NCI-H2107 (cell line): Measurements from ENCODE around the gene ATP5ME.
"Not testable (repeated sequence)": the region's sequence is repeated elsewhere in the genome, so short reads cannot be mapped to it uniquely, and the experiment has no call there.

ENCODE experiments used
- DNase-seq: peaks from one replicate; lab custom pipeline; 2025; lab: John Stamatoyannopoulos, UW

Gene ATP5ME

DNA sequence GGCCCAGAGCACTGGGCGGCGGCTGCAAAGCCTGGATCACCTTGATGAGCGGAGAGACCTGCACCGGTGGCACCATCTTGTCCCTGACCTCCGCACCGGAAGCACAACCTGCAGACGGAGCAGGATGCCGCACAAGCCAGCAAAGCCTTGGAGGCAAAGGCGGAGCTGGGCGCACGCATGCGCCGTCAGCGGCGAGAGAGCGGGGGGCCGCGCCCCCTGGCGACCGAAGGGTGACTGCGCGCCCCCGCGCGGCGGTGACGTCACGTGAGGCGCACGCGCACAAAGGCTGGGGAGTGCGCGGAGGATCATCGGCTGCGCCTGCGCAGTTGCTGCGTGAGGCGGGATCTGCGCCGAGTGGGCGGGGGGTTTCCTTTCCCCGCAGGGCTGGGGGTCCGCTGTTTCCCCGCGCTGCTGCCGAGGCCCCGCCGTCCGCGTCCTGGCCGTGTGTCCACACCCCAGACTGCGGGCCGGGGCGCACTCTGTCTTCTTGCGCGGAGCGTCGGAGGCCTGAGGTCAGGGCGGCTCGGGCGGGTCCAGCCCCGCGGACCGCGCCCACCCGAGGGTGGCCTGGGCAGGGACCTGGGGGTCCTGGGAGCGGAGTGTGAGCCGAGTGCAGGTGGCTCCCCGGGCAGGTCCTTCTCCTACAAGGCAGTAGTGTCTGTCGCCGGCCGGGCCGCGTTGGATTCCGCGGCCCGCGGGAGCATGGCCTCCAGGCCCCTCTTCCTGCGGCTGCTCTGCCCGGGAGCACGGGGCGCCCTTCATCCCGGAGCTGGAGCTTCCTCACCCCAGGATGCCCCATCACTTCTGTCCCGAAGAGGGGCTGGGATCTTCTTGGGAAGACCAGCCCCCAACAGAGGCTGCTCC lies at the start of gene ATP5ME, which contains the start of gene MYL5:
TSS of gene ATP5ME (minus strand) at position 105 of the 864 bp plus-strand sequence. CDS start at position 76, 29 bp downstream.
TSS of gene MYL5 (plus strand) at position 371 of the 864 bp plus-strand sequence. CDS start 3,485 bp downstream, outside the sequence.
- peak; percentile 83 for DNase-seq

DNA sequence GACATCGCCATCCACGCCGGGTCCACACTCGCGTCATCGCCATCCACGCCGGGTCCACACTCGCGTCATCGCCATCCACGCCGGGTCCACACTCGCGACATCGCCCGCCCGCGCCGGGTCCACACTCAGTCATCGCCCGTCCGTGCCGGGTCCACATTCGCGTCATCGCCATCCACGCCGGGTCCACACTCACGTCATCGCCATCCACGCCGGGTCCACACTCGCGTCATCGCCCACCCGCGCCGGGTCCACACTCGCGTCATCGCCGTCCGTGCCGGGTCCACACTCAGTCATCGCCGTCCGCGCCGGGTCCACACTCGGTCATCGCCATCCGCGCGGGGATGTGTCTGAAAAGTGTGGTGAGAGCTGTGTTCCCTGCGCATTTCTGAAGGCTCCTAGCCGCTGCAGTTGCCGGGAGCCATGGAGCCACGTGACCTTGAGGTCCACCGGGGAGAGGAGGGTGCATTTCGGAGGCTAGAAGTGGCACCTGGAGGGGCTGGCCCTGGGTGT lies 48.8 kb upstream of the ATP5ME start:
- DNase-seq: no peak

DNA sequence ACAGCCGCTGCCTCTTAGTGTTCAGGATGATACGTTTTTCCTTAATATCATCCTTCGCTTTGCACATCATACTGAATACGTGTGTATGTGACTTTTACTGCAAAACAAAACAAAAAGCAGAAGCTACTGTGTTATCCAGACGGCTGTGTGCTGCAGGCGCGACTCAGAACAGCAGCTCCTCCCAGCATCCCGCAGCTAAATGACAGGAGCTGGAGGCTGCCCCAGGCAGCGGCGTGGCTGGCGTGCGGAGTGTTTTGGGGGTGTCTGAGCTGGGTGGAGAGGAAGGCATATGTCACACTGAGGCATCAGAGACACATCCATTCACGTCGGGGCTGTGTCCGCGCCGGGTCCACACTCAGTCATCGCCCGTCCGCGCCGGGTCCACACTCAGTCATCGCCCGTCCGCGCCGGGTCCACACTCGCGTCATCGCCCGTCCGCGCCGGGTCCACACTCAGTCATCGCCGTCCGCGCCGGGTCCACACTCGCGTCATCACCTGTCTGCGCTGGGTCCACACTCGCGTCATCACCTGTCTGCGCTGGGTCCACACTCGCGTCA lies 48.2 kb upstream of the ATP5ME start:
- no peak for DNase-seq

DNA sequence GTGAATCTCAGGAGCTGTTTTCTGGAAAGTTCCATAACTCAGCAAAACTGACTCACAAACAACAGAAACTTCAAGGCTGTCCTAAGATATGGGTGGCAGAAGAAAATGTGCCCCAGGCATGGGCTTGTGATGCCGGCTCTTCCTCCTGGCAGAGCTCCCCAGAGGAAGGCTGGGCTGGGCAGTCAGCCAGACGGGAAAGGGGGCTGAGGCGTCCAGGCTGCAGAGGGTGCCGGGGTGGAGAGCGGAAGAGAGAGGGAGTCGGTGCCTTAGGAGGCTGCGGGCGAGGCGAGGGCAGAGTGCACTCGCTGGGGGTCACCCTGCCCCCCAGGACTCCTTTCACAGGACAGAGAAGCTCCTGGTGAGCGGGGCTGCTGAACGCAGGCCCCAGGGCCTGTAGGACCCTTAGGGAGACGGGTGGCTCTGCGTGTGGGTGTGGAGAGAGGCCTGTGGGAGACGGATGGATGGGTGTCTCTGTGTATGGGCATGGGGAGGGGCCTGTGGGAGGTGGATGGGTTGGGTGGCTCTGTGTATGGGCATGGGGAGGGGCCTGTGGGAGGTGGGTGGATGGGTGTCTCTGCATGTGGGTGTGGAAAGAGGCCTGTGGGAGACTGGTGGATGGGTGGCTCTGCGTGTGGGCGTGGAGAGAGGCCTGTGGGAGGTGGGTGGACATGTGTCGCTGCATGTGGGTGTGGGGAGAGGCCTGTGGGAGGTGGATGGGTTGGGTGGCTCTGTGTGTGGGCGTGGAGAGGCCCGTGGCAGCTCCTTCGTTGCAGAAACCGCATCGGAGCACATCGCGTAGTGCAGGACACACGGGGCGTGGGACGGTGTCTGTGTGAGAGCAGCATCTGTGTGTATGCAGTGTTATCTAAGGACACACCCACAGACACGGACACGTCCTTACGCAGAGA lies 47.4 kb upstream of the ATP5ME start:
- DNase-seq: no peak

DNA sequence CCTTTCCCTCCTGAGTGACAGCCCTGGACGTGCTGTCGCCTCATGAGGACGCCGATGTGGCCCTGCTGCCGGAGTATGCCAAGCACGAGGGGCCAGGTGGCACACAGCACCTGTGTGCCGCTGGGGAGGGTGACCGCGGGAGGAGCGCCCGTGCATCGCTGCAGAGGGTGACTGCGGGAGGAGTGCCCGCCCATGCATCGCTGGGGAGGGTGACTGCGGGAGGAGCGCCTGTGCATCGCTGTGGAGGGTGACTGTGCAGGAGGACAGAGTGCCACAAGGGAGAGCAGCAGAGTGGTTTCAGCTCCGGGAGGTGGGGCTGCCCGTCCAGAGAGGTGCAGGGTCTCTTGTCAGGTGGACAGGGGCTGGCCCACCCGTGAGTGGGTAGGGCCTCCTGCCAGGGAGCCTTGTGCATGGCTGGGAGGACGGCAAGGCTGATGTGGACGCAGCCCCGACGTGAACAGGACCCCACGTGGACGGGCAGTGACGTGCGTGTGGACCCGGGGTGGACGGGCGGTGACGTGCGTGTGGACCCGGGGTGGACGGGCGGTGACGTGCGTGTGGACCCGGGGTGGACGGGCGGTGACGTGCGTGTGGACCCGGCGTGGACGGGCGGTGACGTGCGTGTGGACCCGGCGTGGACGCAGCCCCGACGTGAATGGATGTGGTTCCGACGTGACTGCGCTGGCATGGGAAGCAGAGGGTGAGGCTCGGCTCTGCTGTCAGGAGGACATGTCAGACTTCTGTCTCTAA lies 46.2 kb upstream of the ATP5ME start:
- no peak for DNase-seq

DNA sequence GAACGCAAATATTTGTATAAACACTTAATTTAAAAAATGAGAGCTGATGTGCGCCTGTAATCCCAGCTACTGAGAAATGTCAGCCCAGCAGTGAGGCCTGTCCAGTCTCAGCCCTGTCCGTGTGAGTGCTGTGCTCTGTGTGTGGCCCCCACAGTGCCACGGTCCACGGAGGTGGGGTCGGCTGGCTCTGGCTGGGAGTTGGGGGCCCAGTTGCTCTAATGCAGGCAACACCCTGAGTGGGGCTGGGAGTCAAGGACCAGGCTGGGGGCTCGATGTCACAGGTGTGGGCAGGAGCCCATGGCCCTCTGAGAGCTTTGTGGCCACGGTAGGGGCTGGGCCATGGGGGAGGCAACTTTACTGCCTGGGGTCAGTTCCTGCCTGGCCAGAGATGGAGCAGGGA lies 44.4 kb upstream of the ATP5ME start:
- DNase-seq: no peak

DNA sequence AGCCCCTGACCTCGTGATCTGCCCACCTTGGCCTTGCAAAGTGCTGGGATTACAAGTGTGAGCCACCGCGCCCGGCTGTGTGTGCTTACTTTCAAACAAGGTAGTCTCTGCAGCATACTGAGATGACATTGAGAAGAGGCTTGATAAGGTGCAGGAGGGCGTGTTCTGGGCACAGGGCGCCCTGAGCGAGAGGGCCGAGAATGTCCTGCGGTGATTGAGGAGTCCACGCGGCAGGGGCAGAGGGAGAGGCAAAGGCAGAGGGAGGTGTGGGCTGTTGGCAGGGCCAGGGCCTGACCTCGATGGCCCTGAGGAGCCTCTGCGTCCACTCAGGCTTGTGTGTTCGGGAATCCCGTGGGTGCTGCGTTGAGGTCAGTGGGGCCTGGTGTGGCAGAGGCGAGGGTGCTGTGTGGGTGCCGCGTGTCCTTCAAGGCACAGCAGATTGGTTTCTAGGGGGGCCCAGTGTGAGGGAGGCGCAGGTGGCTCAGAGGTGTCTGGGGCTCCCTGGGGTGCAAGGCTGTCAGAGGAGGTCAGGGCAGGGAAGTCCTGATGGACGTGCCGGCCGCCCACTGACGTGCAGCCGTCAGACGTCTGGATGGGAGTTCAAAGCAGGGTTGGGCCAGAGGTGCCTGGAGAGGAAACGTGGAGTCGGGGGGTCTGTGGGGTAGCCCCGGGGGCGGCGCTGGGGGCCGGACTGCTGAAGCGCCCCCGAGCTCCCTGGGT lies 43.7 kb upstream of the ATP5ME start:
- no peak for DNase-seq

DNA sequence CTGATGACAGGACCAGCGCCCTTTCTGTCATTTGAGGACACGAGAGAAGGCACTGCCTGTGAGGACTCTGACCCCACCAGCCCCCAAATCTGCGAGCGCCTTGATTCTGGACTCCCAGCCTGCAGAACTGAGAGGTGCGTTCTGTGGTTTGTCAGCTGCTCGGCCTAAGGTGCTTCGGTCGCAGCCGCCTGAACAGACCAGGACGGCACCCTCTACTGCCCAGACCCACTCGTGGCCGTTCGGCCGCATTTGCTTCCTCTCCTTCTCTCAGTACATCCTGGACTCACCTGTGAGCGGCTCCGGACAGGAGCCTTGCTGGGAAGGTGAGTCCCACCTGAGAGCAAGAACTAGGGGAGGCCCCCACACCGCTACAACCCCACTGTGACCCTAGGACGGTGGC lies 40.0 kb upstream of the ATP5ME start:
- no peak for DNase-seq

GRCh38 chr4:712916-713632 lies 39.0 kb upstream of the ATP5ME start:
- no peak for DNase-seq

- DNase-seq: no peak
These were observed 38.0 kb upstream of the ATP5ME start for GRCh38 chr4:712093-712492.

GRCh38 chr4:710916-711315 lies 36.8 kb upstream of the ATP5ME start:
- DNase-seq: no peak

DNA sequence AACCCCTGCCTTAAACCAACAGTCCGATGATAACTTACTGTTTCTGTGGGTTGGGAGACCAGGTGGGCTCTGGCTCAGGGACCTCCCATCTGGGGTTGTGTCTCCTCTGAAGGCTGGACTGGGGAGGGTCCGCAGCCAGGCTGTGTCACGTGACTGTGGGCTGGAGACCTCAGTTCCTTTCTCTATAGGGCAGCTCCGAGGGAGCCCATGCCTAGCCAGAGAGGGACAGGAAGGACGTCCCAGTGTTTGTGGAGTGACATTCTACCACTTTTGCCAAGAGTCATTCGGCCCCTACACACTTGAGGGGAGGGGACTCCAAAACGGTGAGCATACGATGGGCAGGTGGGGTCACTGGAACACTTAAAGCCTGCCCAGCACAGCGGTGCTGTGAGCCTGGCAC lies 36.0 kb upstream of the ATP5ME start:
- no peak for DNase-seq

DNA sequence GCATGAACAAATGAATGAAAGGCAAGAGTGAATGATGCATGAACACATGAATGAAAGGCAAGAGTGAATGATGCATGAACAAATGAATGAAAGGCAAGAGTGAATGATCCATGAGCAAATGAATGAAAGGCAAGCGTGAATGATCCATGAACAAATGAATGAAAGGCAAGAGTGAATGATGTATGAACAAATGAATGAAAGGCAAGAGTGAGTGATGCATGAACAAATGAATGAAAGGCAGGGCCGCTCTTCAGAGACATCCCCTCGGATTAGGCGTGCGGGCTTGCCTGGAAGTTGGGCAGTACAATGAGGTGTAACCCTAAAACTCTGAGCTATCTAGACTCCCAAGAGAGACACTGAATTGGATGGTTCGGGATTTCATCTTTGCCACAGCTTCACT lies 35.3 kb upstream of the ATP5ME start:
- no peak for DNase-seq

GRCh38 chr4:708631-708933 lies 34.5 kb upstream of the ATP5ME start:
- no peak for DNase-seq

DNA sequence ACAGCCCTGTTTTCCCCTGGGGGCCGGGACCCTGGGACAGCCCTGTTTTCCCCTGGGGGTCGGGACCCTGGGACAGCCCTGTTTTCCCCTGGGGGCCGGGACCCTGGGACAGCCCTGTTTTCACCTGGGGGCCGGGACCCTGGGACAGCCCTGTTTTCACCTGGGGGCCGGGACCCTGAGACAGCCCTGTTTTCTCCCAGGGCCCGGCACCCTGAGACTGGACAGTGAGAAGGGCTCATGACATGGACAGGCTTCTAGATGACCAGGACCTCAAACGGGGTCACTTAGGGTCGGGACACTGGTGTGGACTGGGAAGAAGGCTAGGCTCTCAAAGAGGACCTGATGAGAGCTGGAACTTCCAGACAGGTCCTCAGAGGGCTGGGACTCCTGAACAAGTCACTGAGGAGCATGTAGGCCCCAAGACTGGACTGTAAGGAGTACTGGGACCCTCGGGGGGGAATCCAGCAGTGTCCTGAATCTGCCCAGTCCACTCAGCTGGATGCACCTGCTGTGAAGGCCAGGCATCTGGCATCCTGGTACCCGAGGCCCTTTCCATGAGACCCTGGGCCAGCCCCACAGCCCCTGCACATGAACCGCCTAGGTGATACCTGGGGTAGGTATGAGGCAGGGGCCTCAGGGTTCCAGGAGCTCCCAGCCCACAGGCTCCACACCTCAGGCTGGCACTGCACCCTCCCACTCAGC lies 34.0 kb upstream of the ATP5ME start:
- no peak for DNase-seq

GRCh38 chr4:706834-707598 lies 32.9 kb upstream of the ATP5ME start:
- DNase-seq: no peak

DNA sequence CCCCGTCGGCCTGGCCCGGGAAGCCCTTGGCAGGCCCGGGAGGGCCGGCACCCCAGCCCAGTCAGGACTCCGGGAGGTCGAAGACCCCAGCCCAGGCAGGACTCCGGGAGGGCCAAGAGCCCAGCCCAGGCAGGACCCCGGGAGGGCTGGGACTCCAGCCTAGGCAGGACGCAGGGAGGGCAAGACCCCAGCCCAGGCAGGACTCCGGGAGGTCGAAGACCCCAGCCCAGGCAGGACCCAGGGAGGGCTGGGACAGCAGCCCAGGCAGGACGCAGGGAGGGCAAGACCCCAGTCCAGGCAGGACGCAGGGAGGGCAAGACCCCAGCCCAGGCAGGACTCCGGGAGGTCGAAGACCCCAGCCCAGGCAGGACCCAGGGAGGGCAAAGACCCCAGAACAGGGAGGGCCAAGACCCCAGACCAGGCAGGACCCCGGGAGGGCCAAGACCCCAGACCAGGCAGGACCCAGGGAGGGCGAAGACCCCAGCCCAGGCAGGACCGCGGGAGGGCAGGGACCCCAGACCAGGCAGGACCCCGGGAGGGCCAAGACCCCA lies 32.1 kb upstream of the ATP5ME start:
- DNase-seq: not testable (repeated sequence)

DNA sequence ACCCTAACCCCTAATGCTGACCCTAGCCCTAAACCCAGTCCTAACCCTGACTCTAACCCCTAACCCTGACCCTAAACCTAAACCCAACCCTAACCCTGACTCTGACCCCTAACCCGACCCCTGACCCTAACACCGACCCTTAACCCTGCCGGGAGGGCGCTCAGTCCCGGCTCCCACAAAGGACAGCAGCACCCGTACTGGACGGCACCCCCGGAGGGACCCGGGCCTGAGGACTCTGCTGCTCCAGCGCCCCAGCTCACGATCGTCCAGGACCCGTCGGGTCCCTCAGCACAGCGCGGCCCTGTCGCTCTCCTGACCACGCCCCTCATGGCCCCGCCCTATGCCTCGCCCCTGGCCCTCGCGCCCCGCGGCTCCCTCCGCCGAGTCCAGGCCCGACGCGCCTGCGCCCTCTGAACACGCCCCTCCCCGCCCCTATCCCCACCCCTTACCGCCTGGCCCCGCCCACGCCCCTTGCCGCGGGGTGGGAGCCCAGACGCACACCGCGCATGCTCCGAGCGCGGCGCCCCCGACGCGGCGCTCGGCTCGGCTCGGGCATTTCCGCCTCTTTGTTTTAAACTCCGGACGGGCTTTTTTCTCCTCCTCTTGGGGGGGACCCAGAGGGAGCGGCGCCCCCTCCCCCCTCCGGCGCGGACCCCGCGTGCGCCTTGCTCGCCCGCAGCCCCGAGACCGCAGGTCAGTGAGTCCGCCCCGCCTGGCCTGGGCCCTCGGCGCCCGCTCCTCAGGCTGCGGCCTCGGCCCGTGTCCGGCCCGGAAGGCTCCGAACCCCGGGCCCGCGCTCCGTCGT lies 31.4 kb upstream of the ATP5ME start, which contains the start of gene PCGF3:
TSS of gene PCGF3 (plus strand) at position 555 of the 805 bp plus-strand sequence. CDS start 27,849 bp downstream, outside the sequence.
- peak; percentile 80 for DNase-seq
